Measurements from ENCODE around the gene PRR13. TPM values are rescaled to one million over a fixed set of nuclear protein-coding genes. Genes with fewer than 3 reads are reported as not detected.

Gene PRR13
- total and polyA plus RNA-seq, 9 of the 15 experiments (the other 6 are each of a cell fraction or from before 2014, with no cell fraction given) = 117 to 835 (median 285) TPM

DNA sequence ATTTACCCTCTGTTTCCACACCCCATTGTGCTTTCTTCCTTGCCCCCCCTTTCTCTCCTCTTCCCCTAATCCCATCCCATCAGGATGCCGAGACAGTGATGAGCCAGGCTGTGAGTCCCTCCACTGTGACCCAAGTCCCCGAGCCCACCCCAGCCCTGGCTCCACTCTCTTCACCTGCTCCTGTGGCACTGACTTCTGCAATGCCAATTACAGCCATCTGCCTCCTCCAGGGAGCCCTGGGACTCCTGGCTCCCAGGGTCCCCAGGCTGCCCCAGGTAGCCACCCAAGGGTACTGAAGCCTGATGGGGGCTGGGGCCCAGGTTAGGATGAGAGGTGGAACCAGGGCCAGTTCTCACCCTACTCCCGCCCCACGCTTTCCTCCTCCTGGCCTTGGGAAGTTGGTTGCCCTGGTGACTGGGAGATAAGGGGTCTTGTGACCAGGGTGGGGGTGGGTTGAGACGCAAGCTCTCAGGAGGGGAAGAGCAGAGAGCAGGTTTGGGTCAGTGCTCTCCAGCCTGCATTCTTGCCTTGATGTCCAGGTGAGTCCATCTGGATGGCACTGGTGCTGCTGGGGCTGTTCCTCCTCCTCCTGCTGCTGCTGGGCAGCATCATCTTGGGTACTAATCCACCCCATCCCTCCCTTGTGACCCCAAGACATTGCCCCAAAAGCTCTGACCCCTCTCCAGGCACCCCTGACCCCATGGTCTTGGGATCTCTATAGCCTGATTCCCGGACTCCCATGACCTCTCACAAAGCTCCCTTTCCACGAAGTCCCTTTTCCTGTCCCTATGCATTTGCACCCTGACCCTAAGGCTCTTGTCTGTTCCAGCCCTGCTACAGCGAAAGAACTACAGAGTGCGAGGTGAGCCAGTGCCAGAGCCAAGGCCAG, 16.7 kb upstream of the PRR13 start (continued):
- no peak for TF ChIP-seq BCOR (IDR thresholded peaks at IDR 0.05)
- TF ChIP-seq ARNT (IDR thresholded peaks at IDR 0.05) = no peak
- TF ChIP-seq ZNF133 (CRISPR knock-in tag; IDR thresholded peaks at IDR 0.05) = no peak
- peak; percentile 95 for TF ChIP-seq RFX1 (IDR thresholded peaks at IDR 0.05)
- TF ChIP-seq SP1 (CRISPR knock-in tag; IDR thresholded peaks at IDR 0.05) = no peak
- TF ChIP-seq RBM17 (IDR thresholded peaks at IDR 0.05; ENCODE audit: borderline replicate concordance, low read depth, low read length) = no peak
- no peak for TF ChIP-seq RBM25 (IDR thresholded peaks at IDR 0.05; ENCODE audit: low read depth, low read length, severe bottlenecking)
- TF ChIP-seq HLTF (IDR thresholded peaks at IDR 0.05) = no peak
- TF ChIP-seq C11orf30 (IDR thresholded peaks at IDR 0.05; ENCODE audit: low read depth) = no peak
- no peak for TF ChIP-seq CBFB (CRISPR knock-in tag; IDR thresholded peaks at IDR 0.05)
- no peak for TF ChIP-seq ZFPM2 (CRISPR knock-in tag; IDR thresholded peaks at IDR 0.05)
- no peak for TF ChIP-seq HNRNPL (IDR thresholded peaks at IDR 0.05; ENCODE audit: low read depth, low read length)
- TF ChIP-seq TGIF2 (CRISPR knock-in tag; IDR thresholded peaks at IDR 0.05) = no peak
- no peak for TF ChIP-seq ZNF274 (IDR thresholded peaks at IDR 0.05; ENCODE audit: borderline replicate concordance, low read depth, low read length)
- TF ChIP-seq SMC3 (conservative IDR thresholded peaks at IDR 0.05; ENCODE audit: insufficient read depth, low read depth, low read length) = no peak
- TF ChIP-seq, protein P1, sequence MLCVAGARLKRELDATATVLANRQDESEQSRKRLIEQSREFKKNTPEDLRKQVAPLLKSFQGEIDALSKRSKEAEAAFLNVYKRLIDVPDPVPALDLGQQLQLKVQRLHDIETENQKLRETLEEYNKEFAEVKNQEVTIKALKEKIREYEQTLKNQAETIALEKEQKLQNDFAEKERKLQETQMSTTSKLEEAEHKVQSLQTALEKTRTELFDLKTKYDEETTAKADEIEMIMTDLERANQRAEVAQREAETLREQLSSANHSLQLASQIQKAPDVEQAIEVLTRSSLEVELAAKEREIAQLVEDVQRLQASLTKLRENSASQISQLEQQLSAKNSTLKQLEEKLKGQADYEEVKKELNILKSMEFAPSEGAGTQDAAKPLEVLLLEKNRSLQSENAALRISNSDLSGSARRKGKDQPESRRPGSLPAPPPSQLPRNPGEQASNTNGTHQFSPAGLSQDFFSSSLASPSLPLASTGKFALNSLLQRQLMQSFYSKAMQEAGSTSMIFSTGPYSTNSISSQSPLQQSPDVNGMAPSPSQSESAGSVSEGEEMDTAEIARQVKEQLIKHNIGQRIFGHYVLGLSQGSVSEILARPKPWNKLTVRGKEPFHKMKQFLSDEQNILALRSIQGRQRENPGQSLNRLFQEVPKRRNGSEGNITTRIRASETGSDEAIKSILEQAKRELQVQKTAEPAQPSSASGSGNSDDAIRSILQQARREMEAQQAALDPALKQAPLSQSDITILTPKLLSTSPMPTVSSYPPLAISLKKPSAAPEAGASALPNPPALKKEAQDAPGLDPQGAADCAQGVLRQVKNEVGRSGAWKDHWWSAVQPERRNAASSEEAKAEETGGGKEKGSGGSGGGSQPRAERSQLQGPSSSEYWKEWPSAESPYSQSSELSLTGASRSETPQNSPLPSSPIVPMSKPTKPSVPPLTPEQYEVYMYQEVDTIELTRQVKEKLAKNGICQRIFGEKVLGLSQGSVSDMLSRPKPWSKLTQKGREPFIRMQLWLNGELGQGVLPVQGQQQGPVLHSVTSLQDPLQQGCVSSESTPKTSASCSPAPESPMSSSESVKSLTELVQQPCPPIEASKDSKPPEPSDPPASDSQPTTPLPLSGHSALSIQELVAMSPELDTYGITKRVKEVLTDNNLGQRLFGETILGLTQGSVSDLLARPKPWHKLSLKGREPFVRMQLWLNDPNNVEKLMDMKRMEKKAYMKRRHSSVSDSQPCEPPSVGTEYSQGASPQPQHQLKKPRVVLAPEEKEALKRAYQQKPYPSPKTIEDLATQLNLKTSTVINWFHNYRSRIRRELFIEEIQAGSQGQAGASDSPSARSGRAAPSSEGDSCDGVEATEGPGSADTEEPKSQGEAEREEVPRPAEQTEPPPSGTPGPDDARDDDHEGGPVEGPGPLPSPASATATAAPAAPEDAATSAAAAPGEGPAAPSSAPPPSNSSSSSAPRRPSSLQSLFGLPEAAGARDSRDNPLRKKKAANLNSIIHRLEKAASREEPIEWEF (CRISPR knock-in tag; IDR thresholded peaks at IDR 0.05) = no peak
- TF ChIP-seq SRF (CRISPR knock-in tag; IDR thresholded peaks at IDR 0.05) = no peak
- no peak; a peak in 1 of 4 replicates for TF ChIP-seq HDAC1 (IDR thresholded peaks at IDR 0.05)
- no peak for TF ChIP-seq ZNF586 (CRISPR knock-in tag; conservative IDR thresholded peaks at IDR 0.05)
- TF ChIP-seq PYGO2 (tag; IDR thresholded peaks at IDR 0.05) = no peak
- TF ChIP-seq HNRNPH1 (optimal IDR thresholded peaks at IDR 0.05; ENCODE audit: low read depth, low read length) = no peak
- TF ChIP-seq FOXK1 (CRISPR knock-in tag; IDR thresholded peaks at IDR 0.05; ENCODE audit: borderline replicate concordance) = no peak
- TF ChIP-seq ZBTB26 (CRISPR knock-in tag; IDR thresholded peaks at IDR 0.05) = no peak
- no peak; a peak in 1 of 4 replicates for TF ChIP-seq CSDE1 (IDR thresholded peaks at IDR 0.05)
- no peak for TF ChIP-seq SREBF1 (IDR thresholded peaks at IDR 0.05; ENCODE audit: borderline replicate concordance, low read depth, low read length)

Measured in K562 (cell line).